HG03460 (cell line): ENCODE data around the gene KLK6.

Experiments used
- ATAC-seq: cut with Tn5 transposase; IDR thresholded peaks from one replicate; pipeline ENCODE4 v1.9.1; 2021; ENCODE audit not compliant: unreplicated experiment

The KLK6 gene

DNA sequence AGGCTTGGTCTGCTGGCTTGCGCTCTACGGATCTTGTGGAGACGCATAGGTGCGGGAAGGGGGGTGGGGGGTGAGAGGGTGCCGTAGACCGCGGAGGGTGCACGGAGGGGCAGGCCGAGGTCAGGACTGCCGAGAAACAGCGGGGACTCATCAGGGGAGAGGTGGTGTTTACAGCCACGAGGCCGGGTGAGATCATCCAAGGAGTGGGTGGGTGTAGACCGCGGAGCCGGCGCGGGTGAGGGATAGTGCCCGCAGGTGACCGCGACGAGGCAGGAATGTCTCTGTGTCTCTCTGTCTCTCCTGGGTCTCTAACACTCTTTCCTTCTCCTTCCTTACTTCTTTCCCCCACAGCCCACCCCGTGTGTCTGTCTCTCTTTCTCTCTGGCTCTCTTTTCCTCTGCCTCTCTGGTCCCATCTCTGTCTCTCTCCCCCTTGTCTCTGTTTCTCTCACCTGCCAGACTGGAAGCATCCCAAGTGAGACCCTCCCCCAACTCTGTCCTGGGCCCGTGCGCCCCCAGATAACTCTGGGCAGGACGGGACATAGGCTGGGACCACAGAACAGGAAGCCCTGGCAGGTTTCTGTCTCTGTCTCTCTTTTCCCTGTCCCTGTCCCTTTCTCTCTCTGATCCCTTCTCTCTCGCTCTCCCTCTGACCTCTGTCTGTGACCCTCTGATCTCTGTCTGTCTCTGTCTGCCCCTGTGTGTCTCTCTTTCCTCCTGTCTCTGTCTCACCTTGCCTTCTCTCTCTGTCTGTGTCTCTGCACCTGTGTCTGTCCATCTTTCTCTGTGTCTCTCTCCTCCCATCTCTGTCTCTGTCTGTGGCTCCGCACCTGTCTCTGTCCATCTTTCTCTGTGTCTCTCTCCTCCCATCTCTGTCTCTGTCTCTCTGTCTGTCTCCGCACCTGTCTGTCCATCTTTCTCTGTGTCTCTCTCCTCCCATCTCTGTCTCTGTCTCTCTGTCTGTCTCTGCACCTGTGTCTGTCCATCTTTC, 56.4 kb downstream of the KLK6 start:
- no peak for ATAC-seq

- ATAC-seq: no peak
Measured at GRCh38 chr19:50912102-50912599, 57.2 kb downstream of the KLK6 start.

DNA sequence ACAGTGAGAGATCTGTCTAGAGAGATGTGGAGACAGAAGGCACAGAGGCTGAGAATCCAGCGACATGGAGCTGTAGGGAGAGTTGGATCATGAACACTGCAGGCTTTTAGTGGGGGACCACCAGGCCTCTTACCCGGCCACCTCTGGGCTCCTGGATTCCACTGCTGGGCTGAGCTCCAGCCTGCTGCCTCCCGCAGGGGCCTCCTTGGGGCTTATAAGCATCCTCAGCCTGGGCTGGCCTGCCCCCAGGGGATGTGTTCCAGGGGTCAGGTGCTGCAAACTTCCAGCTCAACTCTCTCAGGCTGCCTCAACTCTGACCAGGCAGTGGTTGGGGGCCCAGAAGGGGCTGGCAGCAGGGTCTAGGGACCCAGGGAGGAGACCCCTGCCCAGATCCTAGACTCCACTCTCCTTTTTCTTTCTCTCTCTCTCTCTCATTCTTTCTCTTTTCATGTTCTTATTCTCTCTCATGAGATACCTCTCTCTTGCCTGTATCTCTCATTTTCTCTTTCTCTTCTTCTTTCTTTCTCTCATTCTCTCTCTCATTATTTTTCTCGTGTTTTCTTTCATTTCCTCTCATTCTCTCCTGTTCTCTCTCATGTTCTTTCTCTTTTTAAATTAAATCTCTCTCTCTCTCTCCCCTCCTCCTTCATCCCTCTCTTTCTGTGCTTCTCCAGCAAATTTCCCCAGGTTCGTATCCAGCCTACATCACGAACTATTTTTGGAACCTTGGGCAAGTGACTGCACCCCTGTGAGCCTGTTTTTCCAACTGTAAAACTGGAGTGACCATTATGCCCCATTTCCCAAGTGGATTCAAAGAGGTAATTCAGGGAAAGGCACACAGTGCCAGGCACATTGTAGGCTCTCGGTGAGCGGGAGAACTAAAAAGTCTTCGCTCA, 57.9 kb downstream of the KLK6 start, which contains the start of gene KLK4:
TSS of gene KLK4 (minus strand) at position 190 of the 896 bp plus-strand sequence. CDS start 657 bp downstream, outside the sequence.
- ATAC-seq: no peak

- ATAC-seq: no peak
Measured at GRCh38 chr19:50910722-50911121, 58.7 kb downstream of the KLK6 start.

DNA sequence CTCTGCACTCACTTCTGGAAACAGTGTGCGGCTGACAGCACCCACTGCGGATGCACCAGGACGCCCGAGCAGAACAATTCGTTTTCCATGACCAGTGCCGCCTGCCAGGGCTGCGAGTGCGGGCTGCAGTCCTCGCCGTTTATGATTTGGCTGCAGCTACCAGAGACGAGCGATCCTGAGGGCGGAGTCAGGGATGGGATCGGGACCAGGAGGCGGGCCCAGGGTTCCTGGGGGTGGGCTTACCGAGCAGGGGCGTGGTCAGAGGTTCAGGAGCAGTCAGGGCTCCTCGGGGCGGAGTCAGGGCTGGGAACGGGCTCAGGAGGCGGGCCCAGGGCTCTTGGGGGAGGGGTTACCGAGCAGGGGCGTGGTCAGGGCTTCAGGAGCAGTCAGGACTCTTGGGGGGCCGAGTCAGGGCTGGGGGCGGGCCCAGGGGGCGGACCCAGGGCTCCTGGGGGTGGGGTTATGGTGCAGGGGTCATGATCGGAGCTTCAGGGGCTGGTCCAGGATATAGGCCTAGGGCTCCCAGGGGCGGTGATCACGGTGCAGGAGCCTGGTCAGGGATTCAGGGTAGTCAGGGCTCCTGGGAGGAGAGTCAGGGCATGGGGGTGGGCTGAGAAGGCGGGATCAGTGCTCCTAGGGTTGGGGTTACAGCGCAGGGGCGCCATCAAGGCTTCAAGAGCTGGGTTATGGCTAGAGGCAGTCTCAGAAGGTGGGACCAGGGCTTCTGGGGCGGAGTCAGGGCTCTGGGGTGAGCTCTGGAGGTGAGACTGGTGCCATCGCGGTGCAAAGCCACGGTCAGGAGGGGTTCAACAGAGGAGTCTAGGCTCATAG, 59.9 kb downstream of the KLK6 start:
- ATAC-seq: no peak
